Endothelial cell of umbilical vein (primary cell): ENCODE results near the gene ASXL2.

Experiments used
- CTCF ChIP-seq, 2 donors: IDR thresholded peaks; 1 replicate in 1 of 2; 2 replicates in 1 of 2; pipeline ENCODE4 v1.5.1; 2011; ENCODE audit warnings: low read length in 2 of 2, mild to moderate bottlenecking in 2 of 2, moderate library complexity in 2 of 2, control low read depth in 1 of 2, inconsistent platforms in 1 of 2, low read depth in 1 of 2; ENCODE audit not compliant: insufficient read depth in 1 of 2; ENCODE audit errors: extremely low read depth in 1 of 2
- POLR2A ChIP-seq: IDR thresholded peaks from 2 replicates; pipeline ENCODE4 v1.6.1; 2012; ENCODE audit warnings: low read depth, mild to moderate bottlenecking, control low read depth, low read length
- POLR2AphosphoS5 ChIP-seq: IDR thresholded peaks from 2 replicates; pipeline ENCODE4 v1.6.1; 2012; ENCODE audit warnings: low read depth, mild to moderate bottlenecking, control low read depth, low read length, moderate library complexity; ENCODE audit not compliant: insufficient read depth

- TF ChIP-seq CTCF (IDR thresholded peaks at IDR 0.05; ENCODE audit: extremely low read depth in 1 of 2, insufficient read depth in 1 of 2, low read depth in 1 of 2, low read length in 2 of 2): no peak
- no peak for TF ChIP-seq POLR2AphosphoS5
- TF ChIP-seq POLR2A: no peak
These were observed 93.9 kb downstream of the ASXL2 start for GRCh38 chr2:25784404-25784803.
